Tibial nerve (tissue), 4 donors: ENCODE data around the gene METTL2A.
"Not testable (repeated sequence)": the region's sequence is repeated elsewhere in the genome, so short reads cannot be mapped to it uniquely, and the experiment has no call there.

Experiments
- EP300 ChIP-seq, 2 donors: sonication (generic); formaldehyde crosslinking; IDR thresholded peaks; one replicate each; pipeline ENCODE4 v1.6.1; 2017; ENCODE audit warnings: antibody characterized with exemption in 2 of 2, mild to moderate bottlenecking in 1 of 2
- POLR2A ChIP-seq, 2 donors: fragments of 450-650 bp; IDR thresholded peaks; one replicate each; pipeline ENCODE4 v1.6.1; 2017; ENCODE audit warnings: antibody characterized with exemption in 2 of 2, mild to moderate bottlenecking in 2 of 2, moderate library complexity in 2 of 2
- TF ChIP-seq, protein P1 (sequence below), 5 experiments: fragments of 200-600 bp in 3 of 5; fragments of 450-650 bp in 2 of 5; sonication (generic) in 3 of 5; IDR thresholded peaks; one replicate each; pipeline ENCODE4 v1.5.1; 2016 to 2019; ENCODE audit warnings: antibody characterized with exemption in 5 of 5, mild to moderate bottlenecking in 3 of 5, moderate library complexity in 2 of 5

- not testable (repeated sequence) for TF ChIP-seq EP300 (IDR thresholded peaks at IDR 0.05)
- peak in 1 of 2 donors; percentile 41 for TF ChIP-seq POLR2A (IDR thresholded peaks at IDR 0.05)
- TF ChIP-seq, protein P1, sequence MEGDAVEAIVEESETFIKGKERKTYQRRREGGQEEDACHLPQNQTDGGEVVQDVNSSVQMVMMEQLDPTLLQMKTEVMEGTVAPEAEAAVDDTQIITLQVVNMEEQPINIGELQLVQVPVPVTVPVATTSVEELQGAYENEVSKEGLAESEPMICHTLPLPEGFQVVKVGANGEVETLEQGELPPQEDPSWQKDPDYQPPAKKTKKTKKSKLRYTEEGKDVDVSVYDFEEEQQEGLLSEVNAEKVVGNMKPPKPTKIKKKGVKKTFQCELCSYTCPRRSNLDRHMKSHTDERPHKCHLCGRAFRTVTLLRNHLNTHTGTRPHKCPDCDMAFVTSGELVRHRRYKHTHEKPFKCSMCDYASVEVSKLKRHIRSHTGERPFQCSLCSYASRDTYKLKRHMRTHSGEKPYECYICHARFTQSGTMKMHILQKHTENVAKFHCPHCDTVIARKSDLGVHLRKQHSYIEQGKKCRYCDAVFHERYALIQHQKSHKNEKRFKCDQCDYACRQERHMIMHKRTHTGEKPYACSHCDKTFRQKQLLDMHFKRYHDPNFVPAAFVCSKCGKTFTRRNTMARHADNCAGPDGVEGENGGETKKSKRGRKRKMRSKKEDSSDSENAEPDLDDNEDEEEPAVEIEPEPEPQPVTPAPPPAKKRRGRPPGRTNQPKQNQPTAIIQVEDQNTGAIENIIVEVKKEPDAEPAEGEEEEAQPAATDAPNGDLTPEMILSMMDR (IDR thresholded peaks at IDR 0.05), result peak in 1 of 5 experiments; percentile 11
Measured at GRCh38 chr17:62478880-62479638, 55.4 kb downstream of the METTL2A start.
